RPMI7951 (cell line): Measurements from ENCODE around the gene NEURL4. TPM values are rescaled to one million over a fixed set of nuclear protein-coding genes. Genes with fewer than 3 reads are reported as not detected.

ENCODE experiments used
- DNase-seq: peaks from one replicate; pipeline ENCODE4 v3.0.0-alpha.2; 2012; ENCODE audit warnings: low read depth
- total RNA-seq: library from RNA; depleted of rRNA; stranded (reverse); fragments of >200 nt; shearing (Covaris generic); gene quantifications from 2 replicates; pipeline ENCODE4 v1.2.3, GENCODE V29; 2014

NEURL4 gene
- total RNA-seq, 1 experiment from 2014 or later, result 3.5 TPM

GRCh38 chr17:7323731-7324437 is 5.3 kb downstream of the NEURL4 start:
- no peak for DNase-seq

- no peak for DNase-seq
Measured at GRCh38 chr17:7322520-7323194, 6.5 kb downstream of the NEURL4 start.

GRCh38 chr17:7321466-7321865 is 7.7 kb downstream of the NEURL4 start:
- no peak for DNase-seq

- no peak for DNase-seq
Measured at GRCh38 chr17:7318121-7318860, 10.8 kb downstream of the NEURL4 start.

GRCh38 chr17:7317161-7317803 is 11.9 kb downstream of the NEURL4 start:
- no peak for DNase-seq

- DNase-seq, result no peak
Measured at GRCh38 chr17:7315570-7316235, 13.4 kb downstream of the NEURL4 start.

- DNase-seq, result peak; percentile 76
Measured at GRCh38 chr17:7314719-7315569, 14.2 kb downstream of the NEURL4 start, which contains the start of gene GPS2. Gene GPS2 (minus strand): TSS chr17:7315360. CDS start chr17:7315052, 308 bp downstream.

- DNase-seq, result no peak
Measured at GRCh38 chr17:7313890-7314718, 15.0 kb downstream of the NEURL4 start.

GRCh38 chr17:7313088-7313889 is 15.8 kb downstream of the NEURL4 start:
- no peak for DNase-seq

GRCh38 chr17:7312432-7313087 is 16.6 kb downstream of the NEURL4 start:
- DNase-seq, result no peak

- DNase-seq, result no peak
Measured at GRCh38 chr17:7311110-7311705, 17.9 kb downstream of the NEURL4 start.

- no peak for DNase-seq
Measured at GRCh38 chr17:7309628-7310027, 19.5 kb downstream of the NEURL4 start.

GRCh38 chr17:7308625-7309433 is 20.3 kb downstream of the NEURL4 start:
- peak; percentile 81 for DNase-seq

GRCh38 chr17:7307686-7308624 is 21.2 kb downstream of the NEURL4 start:
- DNase-seq, result no peak

GRCh38 chr17:7306911-7307685 is 22.0 kb downstream of the NEURL4 start, which contains the start of gene EIF5A:
Gene EIF5A (plus strand): TSS chr17:7307628. CDS start chr17:7309636, 2,008 bp downstream.
- DNase-seq, result peak; percentile 99
